HG03442 (cell line): ENCODE measurements around the gene TRIM9.

Experiments used
- ATAC-seq: cut with Tn5 transposase; IDR thresholded peaks from one replicate; pipeline ENCODE4 v1.9.1; 2021; ENCODE audit warnings: mild to moderate bottlenecking, moderate library complexity; ENCODE audit not compliant: unreplicated experiment

Gene TRIM9

DNA sequence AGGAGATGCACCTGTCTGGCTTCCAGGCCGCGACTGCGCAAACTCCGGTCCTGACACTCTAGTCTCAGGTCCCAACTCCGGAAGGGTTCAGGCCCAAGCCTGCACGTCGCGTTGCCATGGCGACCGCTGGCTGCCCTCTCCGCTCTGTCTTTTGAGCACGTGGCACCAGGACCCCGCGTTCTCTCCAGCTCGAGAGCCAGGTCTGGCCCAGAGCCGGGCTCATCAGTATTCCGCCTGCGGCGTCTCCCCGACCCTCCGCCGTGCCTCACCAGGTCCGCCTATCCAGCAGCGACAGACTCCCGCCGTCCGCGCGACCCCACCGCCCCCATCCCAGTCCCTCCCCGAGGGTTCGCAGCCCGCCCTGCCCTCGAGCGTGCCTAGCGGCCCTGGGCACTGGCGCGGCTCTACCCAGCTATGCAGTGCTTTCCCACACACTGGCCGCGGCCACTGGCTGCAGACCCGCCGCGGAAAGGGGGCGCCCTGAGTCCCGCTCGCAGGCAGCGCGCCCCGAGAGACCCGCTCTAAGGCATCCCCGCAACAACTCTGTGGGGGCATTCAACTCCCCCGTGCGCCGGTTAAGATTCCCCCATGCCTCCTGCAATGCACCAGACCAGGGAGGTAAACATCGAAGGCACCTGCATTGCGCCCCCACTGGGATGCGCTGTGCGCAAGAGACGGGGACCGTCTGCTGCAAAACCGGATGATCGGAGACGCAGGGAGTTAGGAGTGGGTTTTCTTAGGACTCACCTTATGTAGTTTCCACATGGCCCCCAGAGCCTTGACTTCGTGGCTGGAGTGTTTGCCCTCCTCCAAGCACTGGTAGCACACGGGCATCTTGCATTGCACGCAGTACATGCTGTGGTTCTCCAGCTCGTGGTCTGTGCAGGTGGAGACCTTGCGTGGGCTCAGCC, 1.3 kb downstream of the TRIM9 start:
- no peak for ATAC-seq

DNA sequence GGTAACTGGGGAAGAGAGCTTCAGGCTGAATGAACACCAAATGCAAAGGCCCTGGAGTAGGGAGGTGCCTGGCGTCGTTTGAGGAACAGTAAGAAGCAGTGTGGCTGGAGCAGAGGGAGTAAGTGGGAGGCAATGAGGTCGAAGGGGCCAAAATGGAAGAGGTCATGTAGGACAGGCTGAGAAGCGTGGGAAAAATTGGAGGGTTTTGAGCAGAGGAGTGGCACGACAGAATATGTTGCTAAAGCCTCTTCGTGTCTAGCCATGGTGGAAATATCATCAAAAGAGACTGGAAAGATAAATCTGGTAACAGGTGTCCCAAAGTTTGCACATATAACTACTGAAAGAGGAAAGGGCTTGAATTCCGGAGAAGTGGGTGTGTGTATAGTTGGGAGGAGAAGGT, 1.9 kb downstream of the TRIM9 start:
- no peak for ATAC-seq

DNA sequence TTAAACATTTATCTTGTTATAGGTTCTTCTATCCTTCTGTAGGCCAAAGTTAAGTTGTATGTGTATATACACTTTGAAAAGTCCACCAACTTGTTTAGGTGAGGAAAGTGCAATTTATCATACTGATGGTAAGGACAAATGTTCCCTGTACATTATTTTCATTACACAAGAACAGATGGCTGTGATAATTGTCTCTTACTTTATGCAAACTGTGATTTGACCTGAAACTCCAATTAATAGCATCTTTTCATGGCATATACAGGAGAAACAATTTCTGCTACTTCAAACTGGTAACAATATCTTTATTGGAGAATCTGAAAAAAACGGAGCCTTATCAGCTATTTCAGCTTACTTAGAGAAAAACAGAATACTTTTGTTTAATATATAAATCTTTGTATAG, 5.6 kb downstream of the TRIM9 start:
- ATAC-seq = no peak

DNA sequence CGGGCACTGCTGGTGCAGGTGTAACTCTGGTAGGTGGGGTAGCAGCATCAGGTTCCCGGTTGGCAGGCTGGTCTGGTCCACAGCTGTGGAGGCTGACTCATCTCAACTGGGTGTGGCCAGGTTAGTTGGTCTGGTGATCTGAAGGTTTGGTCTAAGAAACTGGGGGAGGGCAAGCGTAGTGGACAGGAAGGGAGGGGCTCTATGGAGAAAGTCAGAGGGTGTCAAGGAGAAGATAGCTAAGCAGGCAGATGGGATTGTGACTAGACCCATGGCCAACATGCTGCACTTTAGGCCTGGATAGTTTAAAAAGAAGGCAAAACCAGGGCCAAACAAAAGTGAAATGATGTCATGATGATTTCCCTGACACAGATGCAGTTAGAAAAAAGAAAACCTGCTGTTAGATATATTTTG, 7.9 kb downstream of the TRIM9 start:
- ATAC-seq = no peak

DNA sequence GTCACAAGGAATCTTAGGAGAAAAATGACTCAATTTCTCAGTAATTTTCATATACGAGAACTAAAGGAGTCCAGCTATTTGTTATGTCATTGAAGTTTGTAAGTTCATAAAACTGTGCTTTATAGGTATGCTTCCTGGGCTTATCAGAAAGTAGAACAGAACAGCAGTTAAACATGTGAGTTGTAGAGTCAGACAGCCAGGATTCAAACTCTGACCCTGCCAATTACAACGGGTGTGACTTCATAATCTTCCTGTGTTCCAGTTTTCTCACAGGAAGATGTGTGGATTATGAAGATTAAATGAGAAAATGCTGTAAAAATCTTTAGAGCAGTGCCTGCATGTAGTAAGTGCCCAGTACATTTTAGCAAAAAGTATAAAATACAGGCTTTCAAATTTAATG, 8.9 kb downstream of the TRIM9 start:
- ATAC-seq = no peak

DNA sequence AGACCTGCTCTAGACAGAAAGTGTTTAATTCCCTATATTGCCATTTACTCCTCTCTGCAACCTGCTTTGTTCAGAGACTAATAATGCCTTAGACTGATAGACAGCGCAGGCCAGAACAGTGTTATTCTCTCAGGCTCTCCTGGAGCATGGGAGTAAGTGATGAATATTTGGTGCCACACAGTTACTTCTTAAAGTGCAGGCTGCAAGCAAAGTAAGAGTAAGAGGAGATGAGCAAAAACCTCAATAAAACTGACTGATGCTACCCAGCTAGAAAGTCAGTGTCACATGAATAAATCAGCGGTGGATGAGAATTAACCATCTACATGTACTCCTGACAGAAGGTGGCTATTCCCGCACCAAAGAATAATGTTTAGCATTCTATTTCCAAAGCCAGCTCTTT, 9.9 kb downstream of the TRIM9 start:
- ATAC-seq = no peak

DNA sequence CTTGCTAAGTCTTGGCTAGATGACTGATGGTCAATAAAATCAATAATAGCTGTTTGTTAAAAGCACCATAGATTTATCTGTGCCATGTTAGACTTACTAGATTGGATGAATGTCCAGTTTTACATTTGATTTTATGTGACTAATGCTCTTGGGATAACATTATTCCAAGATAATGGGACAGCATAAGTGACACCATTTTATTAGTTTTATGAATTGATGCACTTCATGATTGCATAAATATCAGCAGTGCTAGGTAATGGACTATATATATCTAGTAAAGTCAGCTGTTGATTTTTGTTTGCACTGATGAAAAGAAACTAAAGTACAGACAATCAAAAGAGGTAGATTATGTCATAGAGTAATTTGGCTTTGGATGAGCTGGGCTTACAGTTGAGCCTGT, 10.4 kb downstream of the TRIM9 start:
- ATAC-seq = no peak

DNA sequence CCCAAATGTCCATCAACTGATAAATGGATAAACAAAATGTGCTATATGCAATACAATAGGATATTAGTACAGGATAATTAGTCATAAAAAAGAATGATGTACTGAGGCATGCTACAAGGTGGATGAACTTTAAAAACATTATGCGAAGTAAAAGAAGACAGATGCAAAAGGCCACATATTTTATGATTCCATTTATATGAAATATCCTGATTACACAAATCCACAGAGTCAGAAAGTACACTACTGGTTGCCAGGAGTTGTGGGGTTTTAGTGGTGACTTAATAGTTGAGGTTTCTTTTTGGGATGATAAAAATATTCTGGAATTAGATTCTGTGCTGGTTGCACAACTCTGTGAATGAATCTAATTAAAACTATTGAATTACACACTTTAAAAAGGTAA, 12.6 kb downstream of the TRIM9 start:
- ATAC-seq = no peak

DNA sequence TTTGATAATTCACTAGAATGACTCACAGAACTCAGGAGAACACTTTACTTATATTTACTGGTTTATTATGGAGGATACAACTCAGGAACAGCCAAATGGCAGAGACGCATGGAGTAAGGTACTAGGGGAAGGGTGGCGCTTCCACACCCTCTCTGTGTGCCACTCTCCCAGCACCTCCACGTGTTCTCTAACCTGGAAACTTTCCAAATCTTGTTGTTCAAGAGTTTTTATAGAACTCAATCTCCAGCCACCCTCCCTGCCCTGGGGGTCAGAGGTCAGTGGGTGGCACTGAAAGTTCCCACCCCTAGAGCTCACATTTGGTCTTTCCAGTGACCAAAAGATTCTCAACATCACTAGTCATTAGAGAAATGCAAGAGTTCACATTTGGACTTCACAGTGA, 13.2 kb downstream of the TRIM9 start:
- no peak for ATAC-seq

DNA sequence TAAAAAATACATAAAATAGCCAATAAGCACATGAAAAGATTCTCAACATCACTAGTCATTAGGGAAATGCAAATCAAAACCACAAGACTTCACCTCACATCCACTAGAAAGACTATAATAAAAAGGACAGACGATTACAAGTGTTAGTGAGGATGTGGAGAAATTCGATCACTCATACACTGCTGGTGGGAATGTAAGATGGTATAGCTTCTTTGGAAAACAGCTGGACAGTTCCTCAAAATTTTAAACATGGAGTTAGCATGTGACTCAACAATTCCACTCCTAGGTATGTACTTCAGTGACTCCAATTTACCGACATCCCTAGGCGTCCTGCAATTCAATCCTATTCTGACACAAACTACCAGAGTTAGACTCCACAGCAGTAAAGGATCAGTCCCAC, 13.7 kb downstream of the TRIM9 start:
- no peak for ATAC-seq

DNA sequence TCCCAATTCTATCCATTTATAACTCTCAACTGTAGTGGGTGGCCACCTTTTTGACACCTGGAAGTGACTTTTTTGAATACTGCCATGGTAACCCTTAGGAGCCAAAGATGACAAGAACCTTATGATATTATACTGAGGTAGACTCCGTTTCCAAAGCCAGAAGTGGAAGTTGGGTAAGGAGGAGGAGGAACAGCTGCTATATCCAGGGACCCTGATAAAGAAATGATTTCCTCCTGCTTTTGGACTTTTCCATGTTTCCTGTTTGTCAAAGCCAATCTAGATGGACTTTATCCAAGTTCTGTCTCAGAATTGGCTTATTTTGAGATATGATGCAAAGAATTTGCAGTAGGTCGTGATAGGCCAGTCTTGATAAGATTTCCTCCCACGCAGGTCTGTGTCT, 14.3 kb downstream of the TRIM9 start:
- ATAC-seq = no peak

DNA sequence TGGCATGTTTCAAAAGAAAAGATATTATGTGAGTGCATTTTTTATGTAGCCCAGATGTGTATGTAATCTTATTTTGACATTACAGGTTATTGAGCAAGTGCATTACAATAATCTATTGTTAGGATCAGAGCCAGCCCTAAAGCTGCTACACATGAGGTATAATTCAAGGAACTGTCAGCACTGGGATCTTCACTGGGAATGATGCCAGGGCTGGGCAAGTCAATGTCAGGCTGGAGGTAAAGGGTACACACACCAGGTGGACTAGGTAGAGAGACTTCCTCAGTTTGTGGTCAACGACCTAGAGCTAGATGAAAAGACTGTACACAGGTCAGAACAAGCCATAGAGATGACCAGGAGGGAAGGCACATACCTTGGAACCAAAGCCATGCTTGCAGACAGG, 15.4 kb downstream of the TRIM9 start:
- no peak for ATAC-seq

DNA sequence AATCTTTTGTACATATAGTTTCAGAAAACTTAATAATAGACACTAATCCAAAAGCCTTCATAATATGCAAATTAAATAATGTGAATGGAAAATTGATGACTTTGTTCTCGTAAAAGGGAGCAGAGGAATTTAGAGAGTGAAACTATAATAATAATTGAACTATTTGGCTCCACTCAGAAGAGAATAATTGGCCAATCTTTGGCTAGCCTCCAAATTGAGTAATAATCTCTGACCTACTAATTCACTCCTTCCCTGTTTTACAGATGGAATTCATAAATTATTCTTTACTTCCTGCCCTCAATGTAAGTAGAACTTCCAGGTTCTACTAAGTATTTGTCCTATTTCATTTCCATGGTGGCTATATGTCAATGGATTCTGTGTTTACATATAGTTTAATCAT, 15.8 kb downstream of the TRIM9 start:
- no peak for ATAC-seq

DNA sequence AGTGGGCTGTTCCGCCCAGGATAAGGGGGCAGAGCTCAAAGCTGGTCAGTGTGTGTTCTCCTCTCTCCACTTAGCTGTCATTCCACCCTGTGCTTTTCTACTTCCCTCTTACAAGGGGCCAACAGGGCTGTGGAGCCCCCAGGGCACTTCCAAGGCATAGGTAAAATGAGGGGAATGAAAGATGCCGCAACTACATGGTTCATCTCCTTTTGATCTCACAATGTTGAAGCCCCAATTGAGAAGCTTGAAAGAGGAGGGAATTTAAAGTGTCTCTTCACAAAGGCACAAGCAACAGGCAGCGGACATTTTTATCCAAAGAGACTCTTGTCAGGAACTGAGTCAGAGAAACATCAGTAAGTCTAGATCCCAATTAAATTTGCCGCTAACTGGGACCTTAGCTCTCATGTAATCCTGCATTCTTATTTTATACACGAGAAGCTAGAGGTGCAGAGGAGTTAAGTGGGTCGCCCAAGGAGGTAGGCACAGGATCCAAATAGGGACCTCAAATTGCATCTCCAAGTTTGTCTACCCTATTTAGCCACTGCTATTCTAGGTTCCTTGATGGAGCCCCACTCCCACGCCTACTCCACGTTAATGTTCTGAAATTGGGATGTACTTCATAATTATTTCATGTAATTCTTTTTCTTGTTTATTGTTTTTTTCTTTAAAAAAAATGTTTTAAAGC, 20.1 kb downstream of the TRIM9 start:
- no peak for ATAC-seq

DNA sequence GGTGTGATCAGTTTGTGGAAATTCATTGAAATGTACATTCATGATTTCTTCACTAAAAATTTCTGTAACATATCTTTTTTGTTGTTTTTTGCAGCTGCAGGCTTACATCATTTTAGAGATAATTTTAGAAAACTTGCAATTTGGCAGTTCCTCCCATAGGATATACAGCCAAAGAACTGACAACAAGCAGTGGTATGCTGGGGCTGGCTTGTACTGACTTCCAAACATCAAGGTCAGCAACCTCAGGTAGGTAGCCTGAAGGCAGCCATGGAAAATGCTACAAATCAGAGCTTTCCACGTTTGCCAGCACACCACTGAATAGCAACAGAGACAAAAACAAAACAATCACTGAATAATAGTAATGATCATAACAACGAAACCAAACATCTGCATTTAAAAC, 21.2 kb downstream of the TRIM9 start:
- no peak for ATAC-seq

DNA sequence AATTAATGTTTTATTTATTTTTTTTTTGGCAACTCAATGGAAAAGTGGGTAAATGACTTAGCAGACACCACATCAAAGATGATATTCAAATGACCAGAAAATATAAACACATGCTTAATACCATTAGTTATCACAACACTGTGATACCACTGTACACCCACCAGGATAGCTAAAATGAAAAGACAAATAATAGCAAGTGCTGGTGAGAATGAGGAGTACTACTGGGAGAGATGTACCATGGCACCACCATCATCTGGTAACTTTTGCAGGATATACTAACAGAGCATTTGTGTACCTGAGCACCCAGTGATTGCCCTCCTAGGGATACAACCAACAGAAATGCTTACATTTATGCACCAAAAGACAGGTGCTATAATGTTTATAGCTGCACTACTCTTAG, 21.9 kb downstream of the TRIM9 start:
- ATAC-seq = no peak

DNA sequence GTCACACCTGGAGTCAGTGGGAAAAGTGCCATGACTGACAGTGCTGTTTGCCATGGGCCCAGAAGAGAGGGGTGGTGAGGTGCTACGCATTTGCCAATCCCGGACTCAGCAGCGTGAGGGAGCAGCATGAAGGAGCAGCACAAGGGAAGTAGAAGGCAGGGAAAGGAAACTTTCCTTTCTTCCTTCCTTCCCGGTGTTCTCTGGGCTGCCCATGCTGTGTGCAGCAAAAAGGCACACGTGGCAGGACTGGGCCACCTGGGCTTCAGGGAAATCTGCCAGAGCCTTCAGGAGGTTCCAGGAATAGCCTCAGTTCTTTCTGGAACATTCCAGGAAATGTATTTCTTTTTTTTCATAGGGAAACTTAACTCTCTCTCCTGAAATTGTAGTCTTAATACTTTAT, 23.0 kb downstream of the TRIM9 start:
- ATAC-seq = no peak

DNA sequence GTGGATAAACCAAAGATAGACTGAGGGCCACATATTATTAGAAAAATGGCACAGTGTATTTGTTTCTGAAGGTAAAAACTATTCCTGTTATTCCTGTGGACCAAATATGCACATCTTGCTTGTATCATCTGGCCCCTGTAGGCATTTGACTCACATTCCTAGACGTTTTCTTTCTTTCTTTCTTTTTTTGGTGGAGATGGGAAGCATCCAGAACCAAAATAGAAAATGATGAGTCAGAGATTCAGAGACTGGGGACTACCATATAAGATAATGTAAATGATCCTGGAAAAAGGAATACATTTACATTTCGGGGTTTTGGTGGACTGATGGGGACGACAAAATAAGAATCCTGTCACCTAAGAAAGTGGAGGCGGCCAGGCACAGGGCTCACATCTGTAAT, 24.2 kb downstream of the TRIM9 start:
- no peak for ATAC-seq

DNA sequence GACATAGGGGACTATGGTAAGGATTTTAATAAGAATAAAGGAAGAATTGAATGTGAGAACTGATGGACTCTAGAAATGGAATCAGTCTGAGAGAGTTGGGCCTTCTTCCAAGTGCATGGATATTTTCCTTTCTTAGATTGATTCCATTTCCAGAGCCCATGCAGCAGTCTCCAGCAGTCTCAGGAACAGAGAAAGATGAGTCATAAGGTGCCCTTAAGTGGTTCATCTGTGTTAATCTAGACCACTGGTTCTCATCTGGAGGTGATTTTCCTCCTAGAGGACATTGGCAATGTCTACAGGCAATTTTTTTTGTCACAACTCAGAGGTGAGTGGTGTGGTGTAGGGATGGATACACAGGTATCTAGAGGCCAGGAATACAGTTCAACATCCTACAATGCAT, 25.9 kb downstream of the TRIM9 start:
- ATAC-seq = no peak

DNA sequence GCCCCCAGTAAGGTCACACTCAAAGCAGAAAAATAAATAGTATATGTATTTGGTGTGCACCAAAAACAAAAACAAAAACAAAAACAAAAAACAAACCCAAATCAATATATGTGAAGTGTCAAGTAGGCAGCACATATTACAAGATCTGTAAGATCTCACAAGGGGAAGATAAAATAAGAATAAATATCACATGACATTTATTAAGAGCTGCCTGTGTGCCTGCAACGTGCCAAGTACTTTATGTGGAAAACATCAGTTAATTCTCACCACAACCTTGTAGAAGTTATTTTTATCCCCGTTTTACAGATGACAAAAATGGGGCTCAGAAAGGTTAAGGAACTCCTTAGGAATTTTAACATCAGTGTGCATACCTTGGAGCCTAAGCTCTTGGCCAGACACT, 26.6 kb downstream of the TRIM9 start:
- ATAC-seq = no peak

DNA sequence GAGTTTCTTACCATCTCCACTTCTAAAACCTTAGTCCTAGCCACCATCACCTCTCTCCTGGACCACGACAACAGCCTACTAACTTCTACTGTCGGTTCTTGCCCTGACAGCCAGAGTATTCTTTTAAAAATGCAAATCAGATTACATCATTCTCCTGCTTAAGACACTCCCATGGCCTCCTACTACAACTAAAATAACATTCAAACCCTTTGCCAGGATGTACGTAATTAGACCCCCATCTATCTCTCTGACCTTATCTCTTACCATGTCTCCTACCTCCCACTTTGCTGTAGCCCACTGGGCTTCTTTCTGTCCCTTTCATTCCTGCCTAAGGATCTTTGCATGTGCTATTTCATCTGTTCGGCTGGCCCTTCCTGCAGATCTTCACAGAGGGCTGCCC, 27.6 kb downstream of the TRIM9 start:
- ATAC-seq = no peak

DNA sequence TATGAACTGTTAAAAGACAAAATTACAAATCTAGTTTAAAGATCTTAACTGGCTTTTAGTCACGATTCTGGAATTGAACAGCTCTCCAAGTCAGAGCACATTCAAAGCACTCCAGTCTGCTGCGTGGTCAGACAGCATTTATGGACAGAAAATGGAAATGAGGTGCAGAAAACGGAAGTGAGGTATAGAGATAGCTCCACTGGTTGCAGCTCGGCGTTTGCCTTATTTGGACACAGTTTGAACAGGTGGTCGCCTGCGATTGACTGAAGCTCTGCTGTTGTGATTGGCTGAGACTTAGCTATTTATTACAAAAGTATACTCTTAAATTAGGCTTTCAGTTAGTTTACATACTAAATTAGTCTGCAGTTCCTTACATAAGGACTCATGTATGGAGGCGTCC, 28.3 kb downstream of the TRIM9 start:
- no peak for ATAC-seq

DNA sequence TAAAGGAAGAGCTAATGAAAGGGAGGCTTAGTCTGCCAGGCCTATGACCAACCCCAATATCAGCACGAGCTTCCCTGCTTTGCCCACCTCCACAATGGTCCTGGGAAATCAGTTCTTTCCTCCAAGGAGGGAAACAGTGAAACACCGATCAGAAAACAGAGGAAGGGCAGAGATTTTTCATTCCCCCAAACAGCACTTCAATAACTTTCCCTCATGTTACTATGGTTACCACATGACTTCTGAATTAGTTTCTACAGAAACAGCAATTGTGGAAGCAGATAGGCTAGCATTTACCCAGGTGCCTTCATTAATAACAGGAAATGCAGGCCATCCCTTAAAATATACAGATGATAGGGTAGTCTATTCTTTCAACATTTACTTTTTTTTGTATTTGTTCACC, 35.9 kb downstream of the TRIM9 start:
- no peak for ATAC-seq
